Neural cell (in vitro differentiated cells): ENCODE data around the gene NEDD4L. TPM values are rescaled to one million over a fixed set of nuclear protein-coding genes. Genes with fewer than 3 reads are reported as not detected.
A peak's percentile ranks its signal among the peaks of the same experiment; 100 is the strongest.

Source experiments
- H2AFZ ChIP-seq: fragments of 200-600, 300-800 bp; sonication (generic), shearing (Covaris generic); 2 replicates; pipeline ENCODE4 v1.6.0; 2014; ENCODE audit warnings: low read depth, mild to moderate bottlenecking, antibody characterized with exemption, low read length, moderate library complexity
- H3F3A ChIP-seq: fragments of 200-600 bp; shearing (Covaris generic); 2 replicates; pipeline ENCODE4 v1.6.1; 2016; ENCODE audit warnings: mild to moderate bottlenecking, moderate library complexity, mixed read lengths, antibody characterized with exemption, low read length; ENCODE audit not compliant: insufficient read depth, poor library complexity, severe bottlenecking
- H3K27ac ChIP-seq: fragments of 200-600, 300-800 bp; sonication (generic), shearing (Covaris generic); 2 replicates; pipeline ENCODE4 v1.5.1; 2014; ENCODE audit warnings: mild to moderate bottlenecking, low read length, moderate library complexity
- H3K27me3 ChIP-seq: fragments of 300-800, 200-600 bp; sonication (generic), shearing (Covaris generic); 2 replicates; pipeline ENCODE4 v1.6.0; 2014; ENCODE audit warnings: mild to moderate bottlenecking, low read depth, low read length, moderate library complexity; ENCODE audit not compliant: insufficient read depth
- H3K36me3 ChIP-seq: fragments of 300-800, 200-600 bp; sonication (generic), shearing (Covaris generic); 2 replicates; pipeline ENCODE4 v1.5.1; 2014; ENCODE audit warnings: mild to moderate bottlenecking, antibody characterized with exemption, low read length, moderate library complexity; ENCODE audit not compliant: insufficient read depth
- H3K4me2 ChIP-seq: fragments of 300-800, 200-600 bp; sonication (generic), shearing (Covaris generic); 2 replicates; pipeline ENCODE4 v1.6.0; 2014; ENCODE audit warnings: mild to moderate bottlenecking, low read length
- H3K4me3 ChIP-seq: fragments of 300-800, 200-600 bp; sonication (generic), shearing (Covaris generic); 2 replicates; pipeline ENCODE4 v1.5.1; 2014; ENCODE audit warnings: mild to moderate bottlenecking, low read length, moderate library complexity
- H3K79me2 ChIP-seq: fragments of 200-600 bp; shearing (Covaris generic); replicated peaks from 2 replicates; pipeline ENCODE4 v1.6.0; 2014; ENCODE audit warnings: mild to moderate bottlenecking, low read length, moderate library complexity; ENCODE audit not compliant: insufficient read depth
- H3K9ac ChIP-seq: fragments of 300-800, 200-600 bp; sonication (generic), shearing (Covaris generic); 2 replicates; pipeline ENCODE4 v1.6.1; 2016; ENCODE audit warnings: mild to moderate bottlenecking, low read length, mixed read lengths
- H3K9me2 ChIP-seq: fragments of 200-600 bp; shearing (Covaris generic); 2 replicates; pipeline ENCODE4 v1.6.1; 2016; ENCODE audit warnings: mild to moderate bottlenecking, low read length, mixed read lengths; ENCODE audit not compliant: insufficient read depth
- H3K9me3 ChIP-seq: fragments of 200-600, 300-800 bp; sonication (generic), shearing (Covaris generic); 2 replicates; pipeline ENCODE4 v1.6.1; 2016; ENCODE audit warnings: mild to moderate bottlenecking, mixed run types, low read length, moderate library complexity, mixed read lengths
- H4K20me1 ChIP-seq: fragments of 200-600 bp; shearing (Covaris generic); 2 replicates; pipeline ENCODE4 v1.6.1; 2016; ENCODE audit warnings: mild to moderate bottlenecking, mixed run types; ENCODE audit not compliant: insufficient read depth
- CTCF ChIP-seq: fragments of 450-650 bp; IDR thresholded peaks from 2 replicates; pipeline ENCODE4 v1.5.1; 2014; ENCODE audit warnings: antibody characterized with exemption, mild to moderate bottlenecking, moderate library complexity; ENCODE audit not compliant: poor library complexity, severe bottlenecking
- EP300 ChIP-seq: fragments of 450-650 bp; conservative IDR thresholded peaks from 2 replicates; pipeline ENCODE4 v1.6.1; 2014; ENCODE audit warnings: antibody characterized with exemption, mild to moderate bottlenecking, moderate library complexity; ENCODE audit not compliant: poor library complexity, severe bottlenecking
- EZH2 ChIP-seq: fragments of 200-600, 300-800 bp; shearing (Covaris generic), sonication (generic); IDR thresholded peaks from 2 replicates; pipeline ENCODE4 v1.6.1; 2014; ENCODE audit warnings: antibody characterized with exemption, low read length, borderline replicate concordance, mild to moderate bottlenecking; ENCODE audit not compliant: insufficient read depth, poor library complexity, severe bottlenecking
- MXI1 ChIP-seq: fragments of 450-650 bp; conservative IDR thresholded peaks from 2 replicates; pipeline ENCODE4 v1.6.1; 2014; ENCODE audit warnings: antibody characterized with exemption, mild to moderate bottlenecking; ENCODE audit not compliant: poor library complexity, severe bottlenecking
- POLR2AphosphoS5 ChIP-seq: IDR thresholded peaks from 2 replicates; pipeline ENCODE4 v1.6.1; 2012
- RAD21 ChIP-seq: fragments of 450-650 bp; conservative IDR thresholded peaks from 2 replicates; pipeline ENCODE4 v1.6.1; 2014; ENCODE audit warnings: antibody characterized with exemption, mild to moderate bottlenecking, moderate library complexity
- REST ChIP-seq: IDR thresholded peaks from 2 replicates; pipeline ENCODE4 v1.6.1; 2012; ENCODE audit warnings: borderline replicate concordance
- SMC3 ChIP-seq: fragments of 450-650 bp; conservative IDR thresholded peaks from 2 replicates; pipeline ENCODE4 v1.6.1; 2014; ENCODE audit warnings: antibody characterized with exemption, mild to moderate bottlenecking, moderate library complexity; ENCODE audit not compliant: poor library complexity
- TAF1 ChIP-seq: IDR thresholded peaks from 2 replicates; pipeline ENCODE4 v1.6.1; 2012; ENCODE audit warnings: low read depth
- polyA plus RNA-seq: library from polyadenylated mRNA; depleted of rRNA; stranded (reverse); fragments of >200 nt; gene quantifications from 2 replicates; pipeline ENCODE4 v1.2.3, GENCODE V29; 2014

NEDD4L gene
- polyA plus RNA-seq, 1 donor from 2014 or later: 97.9 TPM

GRCh38 chr18:58315041-58315440, 271.0 kb downstream of the NEDD4L start:
- no peaks in the 10 kb centered on the region for H4K20me1 ChIP-seq
- TF ChIP-seq POLR2AphosphoS5: no peak
- no peak for TF ChIP-seq REST
- no peak for TF ChIP-seq EP300
- no peak for TF ChIP-seq SMC3
- TF ChIP-seq MXI1: no peak
- TF ChIP-seq EZH2: no peak
- TF ChIP-seq CTCF: no peak
- no peak for TF ChIP-seq TAF1
- no peak for TF ChIP-seq RAD21
- H3K9me2 ChIP-seq: no peaks in the 10 kb centered on the region
- H3F3A ChIP-seq: peaks cover 3% of the 10 kb centered on the region
- H3K27me3 ChIP-seq: no peaks in the 10 kb centered on the region
- no peaks in the 10 kb centered on the region for H3K9me3 ChIP-seq
- H3K79me2 ChIP-seq: peaks cover 22% of the 10 kb centered on the region
- H3K27ac ChIP-seq: no peak overlapping the region
- no peak overlapping the region for H3K4me3 ChIP-seq
- H3K36me3 ChIP-seq: peaks cover 6% of the 10 kb centered on the region
- H3K9ac ChIP-seq: no peak overlapping the region
- H3K4me2 ChIP-seq: no peak overlapping the region
- H2AFZ ChIP-seq: no peak overlapping the region

GRCh38 chr18:58315739-58316215, 271.8 kb downstream of the NEDD4L start:
- Histone ChIP-seq H3K27me3 (no peaks in the 10 kb centered on the region), H3K9me3 (no peaks in the 10 kb centered on the region), H2AFZ (no peak overlapping the region), H4K20me1 (no peaks in the 10 kb centered on the region), H3K4me3 (no peak overlapping the region), H3K9me2 (no peaks in the 10 kb centered on the region), H3F3A (peaks cover 3% of the 10 kb centered on the region), H3K36me3 (peaks cover 6% of the 10 kb centered on the region), H3K9ac (no peak overlapping the region), H3K79me2 (peaks cover 22% of the 10 kb centered on the region), H3K27ac (peak overlapping the region; percentile 40), H3K4me2 (no peak overlapping the region)
- TF ChIP-seq REST (no peak), POLR2AphosphoS5 (no peak), EZH2 (no peak), SMC3 (no peak), MXI1 (no peak), TAF1 (no peak), RAD21 (no peak), CTCF (no peak), EP300 (no peak)
